OCI-LY1 (cell line): ENCODE measurements around the gene C1orf216.

Source experiments
- EZH2 ChIP-seq: fragments of 200-600 bp; sonication (generic), shearing (Covaris generic); IDR thresholded peaks from 2 replicates; pipeline ENCODE4 v1.8.0; 2017; ENCODE audit warnings: borderline replicate concordance, mixed run types, mild to moderate bottlenecking, antibody characterized with exemption, low read length, moderate library complexity, mixed read lengths
- TF ChIP-seq, protein P1 (sequence below): fragments of 200-600 bp; sonication (generic), shearing (Covaris generic); IDR thresholded peaks from 2 replicates; pipeline ENCODE4 v1.5.1; 2017; ENCODE audit warnings: mild to moderate bottlenecking, antibody characterized with exemption, low read length, moderate library complexity, mixed read lengths

DNA sequence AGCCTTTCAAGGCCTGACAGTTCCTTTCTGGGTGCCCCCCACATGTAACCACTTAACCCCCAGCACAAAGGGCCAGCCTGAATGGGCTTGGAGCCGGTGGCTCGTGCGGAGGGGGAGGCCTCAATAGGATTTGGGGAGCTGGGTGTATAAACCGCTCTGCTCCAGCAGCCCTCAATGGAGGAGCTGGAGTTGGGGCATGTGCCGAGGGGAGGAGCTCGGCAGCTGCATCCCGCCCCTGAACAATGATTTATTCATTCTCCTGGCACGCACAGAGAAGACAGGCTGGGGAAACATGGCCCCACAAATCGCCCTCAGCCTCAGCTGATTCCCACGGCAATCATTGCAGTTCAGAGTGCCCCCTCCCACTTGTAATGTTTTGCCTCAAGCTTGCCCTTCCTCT is 6.9 kb upstream of the C1orf216 start:
- TF ChIP-seq, protein P1, sequence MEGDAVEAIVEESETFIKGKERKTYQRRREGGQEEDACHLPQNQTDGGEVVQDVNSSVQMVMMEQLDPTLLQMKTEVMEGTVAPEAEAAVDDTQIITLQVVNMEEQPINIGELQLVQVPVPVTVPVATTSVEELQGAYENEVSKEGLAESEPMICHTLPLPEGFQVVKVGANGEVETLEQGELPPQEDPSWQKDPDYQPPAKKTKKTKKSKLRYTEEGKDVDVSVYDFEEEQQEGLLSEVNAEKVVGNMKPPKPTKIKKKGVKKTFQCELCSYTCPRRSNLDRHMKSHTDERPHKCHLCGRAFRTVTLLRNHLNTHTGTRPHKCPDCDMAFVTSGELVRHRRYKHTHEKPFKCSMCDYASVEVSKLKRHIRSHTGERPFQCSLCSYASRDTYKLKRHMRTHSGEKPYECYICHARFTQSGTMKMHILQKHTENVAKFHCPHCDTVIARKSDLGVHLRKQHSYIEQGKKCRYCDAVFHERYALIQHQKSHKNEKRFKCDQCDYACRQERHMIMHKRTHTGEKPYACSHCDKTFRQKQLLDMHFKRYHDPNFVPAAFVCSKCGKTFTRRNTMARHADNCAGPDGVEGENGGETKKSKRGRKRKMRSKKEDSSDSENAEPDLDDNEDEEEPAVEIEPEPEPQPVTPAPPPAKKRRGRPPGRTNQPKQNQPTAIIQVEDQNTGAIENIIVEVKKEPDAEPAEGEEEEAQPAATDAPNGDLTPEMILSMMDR, result no peak
- no peak for TF ChIP-seq EZH2
